ENCODE results near the gene LMCD1. TPM values are rescaled to one million over a fixed set of nuclear protein-coding genes. Genes with fewer than 3 reads are reported as not detected.

Gene LMCD1
- total and polyA plus RNA-seq, 2 donors (not counting 1 experiment from before 2014, with no cell fraction given): 1.4 to 4.9 TPM

GRCh38 chr3:8458238-8458661 lies 43.4 kb upstream of the LMCD1 start:
- intact Hi-C loops (cut with micrococcal nuclease): no loop called here
- no peaks in the 10 kb centered on the region for H4K20me1 ChIP-seq (ENCODE audit: control insufficient read depth, insufficient read depth, low read length, poor library complexity, severe bottlenecking)
- POLR2A ChIA-PET: no interaction called here
- H3K4me1 Mint-ChIP-seq: no peaks in the 10 kb centered on the region
- ATAC-seq (ENCODE audit: low read depth): no peak
- H3K4me3 ChIP-seq (ENCODE audit: control extremely low read depth in 1 of 5, extremely low read depth in 1 of 5, insufficient read depth in 1 of 5, low read depth in 2 of 5, low read length in 4 of 5): no peak overlapping the region
- H3K9ac ChIP-seq (ENCODE audit: low read length): no peak overlapping the region
- H3K27ac Mint-ChIP-seq: no peak overlapping the region
- H3K27ac ChIP-seq (ENCODE audit: low read length in 2 of 2): no peak overlapping the region
- H2AFZ ChIP-seq (ENCODE audit: insufficient read depth, low read depth, low read length, poor library complexity, severe bottlenecking): no peak overlapping the region
- peaks cover 2% of the 10 kb centered on the region for H3K27me3 Mint-ChIP-seq
- no peak for DNase-seq
- H3K9me3 ChIP-seq (ENCODE audit: control extremely low read depth in 1 of 3, control insufficient read depth in 2 of 3, insufficient read depth in 1 of 3, low read length in 2 of 3): no peaks in the 10 kb centered on the region
- H3K4me2 ChIP-seq (replicated peaks; ENCODE audit: low read depth, low read length, poor library complexity, severe bottlenecking): no peak overlapping the region
- H3K4me1 ChIP-seq (ENCODE audit: control insufficient read depth in 2 of 2, insufficient read depth in 2 of 2, low read length in 2 of 2): no peaks in the 10 kb centered on the region
- no peaks in the 10 kb centered on the region for H3K36me3 ChIP-seq (replicated peaks in 1 of 2; ENCODE audit: control extremely low read depth in 1 of 2, control insufficient read depth in 1 of 2, extremely low read depth in 1 of 2, insufficient read depth in 2 of 2, low read length in 1 of 2)
- no peaks in the 10 kb centered on the region for H3K27me3 ChIP-seq (replicated peaks in 1 of 4; ENCODE audit: control extremely low read depth in 1 of 4, control insufficient read depth in 3 of 4, insufficient read depth in 4 of 4, low read length in 3 of 4)
- 100% methylated on average over 1 of the region's 2 CpGs for WGBS (ENCODE audit: insufficient coverage)
- H3K79me2 ChIP-seq (ENCODE audit: control insufficient read depth, insufficient read depth, low read length): no peaks in the 10 kb centered on the region
- no peak for TF ChIP-seq EZH2 (IDR thresholded peaks at IDR 0.05; ENCODE audit: borderline replicate concordance, insufficient read depth, low read depth, low read length, poor library complexity, severe bottlenecking)
- no peak for TF ChIP-seq CTCF (IDR thresholded peaks at IDR 0.05)
- no peak overlapping the region for H3K4me3 Mint-ChIP-seq
- CTCF ChIA-PET: no interaction called here
- no peaks in the 10 kb centered on the region for H3K9me3 Mint-ChIP-seq (ENCODE audit: insufficient read depth)

GRCh38 chr3:8458711-8459110 lies 42.9 kb upstream of the LMCD1 start:
- intact Hi-C loops (cut with micrococcal nuclease): no loop called here
- DNase-seq (no peak), ATAC-seq (ENCODE audit: low read depth) (no peak)
- H3K9ac ChIP-seq (ENCODE audit: low read length): no peak overlapping the region
- H4K20me1 ChIP-seq (ENCODE audit: control insufficient read depth, insufficient read depth, low read length, poor library complexity, severe bottlenecking): no peaks in the 10 kb centered on the region
- 91% methylated on average over 6 of the region's 6 CpGs for WGBS (ENCODE audit: insufficient coverage)
- TF ChIP-seq EZH2 (IDR thresholded peaks at IDR 0.05; ENCODE audit: borderline replicate concordance, insufficient read depth, low read depth, low read length, poor library complexity, severe bottlenecking): no peak
- no peak for TF ChIP-seq CTCF (IDR thresholded peaks at IDR 0.05)
- H2AFZ ChIP-seq (ENCODE audit: insufficient read depth, low read depth, low read length, poor library complexity, severe bottlenecking): no peak overlapping the region
- H3K4me3 ChIP-seq (ENCODE audit: control extremely low read depth in 1 of 5, extremely low read depth in 1 of 5, insufficient read depth in 1 of 5, low read depth in 2 of 5, low read length in 4 of 5): no peak overlapping the region
- no peak overlapping the region for H3K4me2 ChIP-seq (replicated peaks; ENCODE audit: low read depth, low read length, poor library complexity, severe bottlenecking)
- no peak overlapping the region for H3K27ac ChIP-seq (ENCODE audit: low read length in 2 of 2)
- peaks cover 3% of the 10 kb centered on the region for H3K27me3 Mint-ChIP-seq
- POLR2A ChIA-PET: no interaction called here
- no peaks in the 10 kb centered on the region for H3K4me1 ChIP-seq (ENCODE audit: control insufficient read depth in 2 of 2, insufficient read depth in 2 of 2, low read length in 2 of 2)
- CTCF ChIA-PET: no interaction called here
- no peaks in the 10 kb centered on the region for H3K27me3 ChIP-seq (replicated peaks in 1 of 4; ENCODE audit: control extremely low read depth in 1 of 4, control insufficient read depth in 3 of 4, insufficient read depth in 4 of 4, low read length in 3 of 4)
- no peaks in the 10 kb centered on the region for H3K9me3 ChIP-seq (ENCODE audit: control extremely low read depth in 1 of 3, control insufficient read depth in 2 of 3, insufficient read depth in 1 of 3, low read length in 2 of 3)
- no peaks in the 10 kb centered on the region for H3K9me3 Mint-ChIP-seq (ENCODE audit: insufficient read depth)
- no peak overlapping the region for H3K4me3 Mint-ChIP-seq
- no peaks in the 10 kb centered on the region for H3K79me2 ChIP-seq (ENCODE audit: control insufficient read depth, insufficient read depth, low read length)
- no peaks in the 10 kb centered on the region for H3K4me1 Mint-ChIP-seq
- no peaks in the 10 kb centered on the region for H3K36me3 ChIP-seq (replicated peaks in 1 of 2; ENCODE audit: control extremely low read depth in 1 of 2, control insufficient read depth in 1 of 2, extremely low read depth in 1 of 2, insufficient read depth in 2 of 2, low read length in 1 of 2)
- H3K27ac Mint-ChIP-seq: no peak overlapping the region
